ENCODE data around the gene LCE3C. TPM values are rescaled to one million over a fixed set of nuclear protein-coding genes. Genes with fewer than 3 reads are reported as not detected.

Gene LCE3C, protein sequence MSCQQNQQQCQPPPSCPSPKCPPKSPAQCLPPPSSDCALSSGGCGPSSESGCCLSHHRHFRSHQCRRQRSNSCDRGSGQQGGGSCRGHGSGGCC
- total RNA-seq = not detected in 2 replicates

DNA sequence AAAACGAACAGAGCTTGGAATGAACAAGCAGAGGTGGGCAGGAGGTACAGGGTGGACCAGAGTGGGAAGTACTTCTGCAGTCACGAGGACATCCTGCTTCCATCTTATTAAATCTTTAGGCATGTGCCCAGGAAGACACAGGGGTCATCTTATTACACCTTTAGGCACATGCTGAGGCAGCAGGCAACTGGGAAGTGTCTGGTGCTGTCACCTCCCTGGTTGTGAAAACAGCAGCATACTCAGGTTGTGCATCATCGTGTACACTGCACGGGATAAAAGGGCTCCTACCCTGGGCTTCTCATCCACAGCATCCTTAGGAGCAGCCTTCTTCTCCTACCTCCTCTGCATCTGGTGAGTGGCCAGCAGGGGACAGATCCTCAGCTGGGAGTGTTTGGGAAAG is at the start of gene LCE3C:
Gene LCE3C, plus strand, starts transcription at position 301 of the 400 bp plus-strand sequence. CDS start 498 bp downstream, outside the sequence.

DNA sequence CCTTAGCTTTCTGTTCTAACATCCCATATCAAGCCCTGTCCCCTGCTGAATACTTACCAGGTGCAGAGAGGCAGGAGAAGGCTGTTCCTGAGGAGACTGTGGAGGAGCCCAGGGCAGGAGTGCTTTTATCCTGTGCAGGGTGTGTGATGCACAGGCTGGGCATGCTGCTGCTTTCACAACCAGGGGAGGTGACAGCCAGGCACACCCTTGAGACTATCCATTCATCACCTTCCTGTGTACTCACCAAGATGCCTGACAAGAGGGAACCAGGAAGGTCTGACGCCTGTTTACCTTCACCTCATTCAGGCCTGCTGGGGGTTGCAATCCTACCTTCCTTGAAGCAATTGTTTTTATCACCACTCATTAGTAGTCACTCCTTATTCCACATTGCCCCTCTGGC is 33.4 kb upstream of the LCE3C start, which contains the start of gene LCE3E:
Gene LCE3E, minus strand, starts transcription at position 100 of the 400 bp plus-strand sequence. CDS start 572 bp downstream, outside the sequence.

DNA sequence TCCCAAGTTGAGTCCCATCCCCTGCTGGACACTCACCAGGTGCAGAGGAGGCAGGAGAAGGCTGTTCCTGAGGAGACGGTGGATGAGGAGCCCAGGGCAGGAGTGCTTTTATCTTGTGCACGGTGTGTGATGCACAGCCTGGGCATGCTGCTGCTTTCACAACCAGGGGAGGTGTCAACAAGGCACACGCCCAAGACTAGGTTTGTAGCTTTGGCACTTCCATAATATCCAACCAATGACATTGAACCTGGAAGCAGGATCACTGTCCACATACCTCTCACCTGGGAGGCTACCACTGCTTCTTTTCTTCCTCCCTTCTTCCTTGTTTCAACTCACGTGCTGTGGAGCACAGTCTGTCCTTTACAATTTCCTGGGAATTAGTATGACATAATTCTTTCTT is 19.6 kb upstream of the LCE3C start, which contains the start of gene LCE3D:
Gene LCE3D, minus strand, starts transcription at position 84 of the 400 bp plus-strand sequence. CDS start 580 bp downstream, outside the sequence.

DNA sequence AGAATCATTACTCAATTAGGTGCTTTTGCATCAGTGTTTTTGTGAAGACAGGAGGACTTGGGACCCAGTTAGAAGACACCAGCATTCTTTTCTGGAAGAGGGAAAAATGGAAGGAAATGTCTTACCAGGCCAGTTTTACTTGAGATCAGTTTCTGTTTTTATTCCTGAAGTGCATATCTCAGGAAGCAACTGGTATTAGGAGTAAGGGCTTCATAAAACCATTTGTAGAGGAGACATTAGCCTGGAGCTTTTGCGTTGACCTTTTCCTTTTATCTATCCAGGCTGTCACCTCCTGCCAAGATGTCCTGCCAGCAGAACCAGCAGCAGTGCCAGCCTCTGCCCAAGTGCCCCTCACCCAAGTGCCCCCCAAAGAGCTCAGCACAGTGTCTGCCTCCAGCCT is 13.5 kb downstream of the LCE3C start, which contains the start of gene LCE3B:
Gene LCE3B, plus strand, starts transcription at position 301 of the 400 bp plus-strand sequence. Its CDS starts 0 bp downstream, at position 301.

DNA sequence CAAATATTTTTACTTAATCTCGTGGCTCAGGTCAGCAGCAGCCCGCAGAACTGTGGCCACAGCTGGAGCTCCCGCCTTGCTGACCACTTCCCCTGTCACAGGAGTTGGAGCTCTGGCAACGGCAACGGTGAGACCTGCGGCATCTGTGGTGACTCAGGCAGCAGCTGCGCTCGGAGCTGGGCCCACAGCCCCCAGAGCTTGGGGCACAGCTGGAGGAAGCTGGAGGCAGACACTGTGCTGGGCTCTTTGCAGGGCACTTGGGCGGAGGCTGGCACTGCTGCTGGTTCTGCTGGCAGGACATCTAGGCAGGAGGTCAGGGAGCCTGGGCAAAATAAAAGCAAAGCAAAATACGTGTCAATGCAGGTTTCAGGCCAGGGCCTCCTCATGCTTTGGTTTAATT is 22.8 kb downstream of the LCE3C start, which contains the start of gene LCE3A:
Gene LCE3A, minus strand, starts transcription at position 301 of the 400 bp plus-strand sequence. Its CDS starts 0 bp downstream, at position 301.

Other genes starting within 250 kb of the LCE3C start
- not detected in 2 replicates for gene FLG2, start 240.2 kb upstream of the LCE3C start, total RNA-seq
- not detected in 2 replicates for gene CRNN, start 186.0 kb upstream of the LCE3C start, total RNA-seq
- gene LCE5A, start 89.4 kb upstream of the LCE3C start, total RNA-seq = not detected in 2 replicates
- gene CRCT1, start 85.8 kb upstream of the LCE3C start, total RNA-seq = not detected in 2 replicates
- gene LCE3E, start 33.5 kb upstream of the LCE3C start, total RNA-seq = not detected in 2 replicates
- gene LCE3D, start 19.7 kb upstream of the LCE3C start, total RNA-seq = not detected in 2 replicates
- gene LCE3B, start 13.6 kb downstream of the LCE3C start, total RNA-seq = not detected in 2 replicates
- gene LCE3A, start 22.9 kb downstream of the LCE3C start, total RNA-seq = not detected in 2 replicates
- gene LCE2D, start 63.1 kb downstream of the LCE3C start, total RNA-seq = not detected in 2 replicates
- not detected in 2 replicates for gene LCE2C, start 75.0 kb downstream of the LCE3C start, total RNA-seq
- gene LCE2B, start 85.9 kb downstream of the LCE3C start, total RNA-seq = not detected in 2 replicates
- gene LCE2A, start 98.1 kb downstream of the LCE3C start, total RNA-seq = not detected in 2 replicates
- not detected in 2 replicates for gene LCE4A, start 107.9 kb downstream of the LCE3C start, total RNA-seq
- gene KPRP, start 157.8 kb downstream of the LCE3C start, total RNA-seq = not detected in 2 replicates
- gene LCE1F, start 174.9 kb downstream of the LCE3C start, total RNA-seq = not detected in 2 replicates
- not detected in 2 replicates for gene LCE1E, start 186.0 kb downstream of the LCE3C start, total RNA-seq
- gene LCE1D, start 196.5 kb downstream of the LCE3C start, total RNA-seq = not detected in 2 replicates
- not detected in 2 replicates for gene LCE1C, start 206.4 kb downstream of the LCE3C start, total RNA-seq
- not detected in 2 replicates for gene LCE1B, start 211.7 kb downstream of the LCE3C start, total RNA-seq
- gene LCE1A, start 227.2 kb downstream of the LCE3C start, total RNA-seq = not detected in 2 replicates
- not detected in 2 replicates for gene LCE6A, start 242.6 kb downstream of the LCE3C start, total RNA-seq

Data from endothelial cell of coronary artery (primary cell).